Astrocyte (in vitro differentiated cells and primary cell): ENCODE measurements around the gene PELI2.

Source experiments
- EZH2 ChIP-seq: IDR thresholded peaks from 2 replicates; pipeline ENCODE4 v1.6.1; 2012; ENCODE audit warnings: mild to moderate bottlenecking, low read length, inconsistent platforms; ENCODE audit not compliant: insufficient read depth
- TF ChIP-seq, protein P1 (sequence below): IDR thresholded peaks from 2 replicates; pipeline ENCODE4 v1.5.1; 2011; ENCODE audit warnings: low read depth, mild to moderate bottlenecking, inconsistent platforms, low read length, moderate library complexity; ENCODE audit not compliant: insufficient read depth

DNA sequence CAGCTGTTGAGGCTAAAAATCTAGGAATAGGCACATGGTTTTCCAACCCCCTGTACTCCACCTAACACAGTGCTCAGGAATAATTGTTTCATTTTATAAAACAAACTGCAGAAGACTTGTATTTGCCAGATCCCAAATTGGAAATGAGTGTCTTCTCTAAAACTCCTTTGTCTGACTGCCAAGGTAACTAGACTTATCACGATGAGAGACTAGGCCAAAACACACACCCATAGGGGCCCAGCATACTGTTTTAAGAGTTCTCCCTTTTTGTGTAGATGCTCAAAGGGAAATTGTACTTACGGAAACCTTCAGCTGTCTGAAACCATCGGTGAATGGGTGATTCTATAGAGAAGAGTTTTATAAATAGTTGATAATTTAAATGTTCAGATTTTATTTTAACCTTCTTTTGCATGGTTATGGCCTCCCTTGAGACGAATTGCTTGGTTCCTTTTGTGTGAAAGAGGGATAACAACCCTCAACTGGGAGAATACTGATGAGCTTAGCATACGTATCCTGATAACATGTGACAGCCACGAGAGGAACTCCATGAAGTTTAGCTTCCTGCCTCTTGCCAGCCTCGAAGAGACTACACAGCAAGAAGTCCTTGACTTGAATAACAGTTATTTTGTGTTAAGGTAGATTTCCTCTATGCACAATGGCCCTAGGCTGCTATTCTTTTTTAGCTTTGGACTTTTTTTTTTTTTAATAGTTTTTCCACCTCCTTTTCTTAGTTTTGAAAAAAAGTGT lies 103.3 kb downstream of the PELI2 start:
- TF ChIP-seq, protein P1, sequence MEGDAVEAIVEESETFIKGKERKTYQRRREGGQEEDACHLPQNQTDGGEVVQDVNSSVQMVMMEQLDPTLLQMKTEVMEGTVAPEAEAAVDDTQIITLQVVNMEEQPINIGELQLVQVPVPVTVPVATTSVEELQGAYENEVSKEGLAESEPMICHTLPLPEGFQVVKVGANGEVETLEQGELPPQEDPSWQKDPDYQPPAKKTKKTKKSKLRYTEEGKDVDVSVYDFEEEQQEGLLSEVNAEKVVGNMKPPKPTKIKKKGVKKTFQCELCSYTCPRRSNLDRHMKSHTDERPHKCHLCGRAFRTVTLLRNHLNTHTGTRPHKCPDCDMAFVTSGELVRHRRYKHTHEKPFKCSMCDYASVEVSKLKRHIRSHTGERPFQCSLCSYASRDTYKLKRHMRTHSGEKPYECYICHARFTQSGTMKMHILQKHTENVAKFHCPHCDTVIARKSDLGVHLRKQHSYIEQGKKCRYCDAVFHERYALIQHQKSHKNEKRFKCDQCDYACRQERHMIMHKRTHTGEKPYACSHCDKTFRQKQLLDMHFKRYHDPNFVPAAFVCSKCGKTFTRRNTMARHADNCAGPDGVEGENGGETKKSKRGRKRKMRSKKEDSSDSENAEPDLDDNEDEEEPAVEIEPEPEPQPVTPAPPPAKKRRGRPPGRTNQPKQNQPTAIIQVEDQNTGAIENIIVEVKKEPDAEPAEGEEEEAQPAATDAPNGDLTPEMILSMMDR: no peak
- TF ChIP-seq EZH2: no peak
